ENCODE data around the gene ZDHHC1.

Gene ZDHHC1

DNA sequence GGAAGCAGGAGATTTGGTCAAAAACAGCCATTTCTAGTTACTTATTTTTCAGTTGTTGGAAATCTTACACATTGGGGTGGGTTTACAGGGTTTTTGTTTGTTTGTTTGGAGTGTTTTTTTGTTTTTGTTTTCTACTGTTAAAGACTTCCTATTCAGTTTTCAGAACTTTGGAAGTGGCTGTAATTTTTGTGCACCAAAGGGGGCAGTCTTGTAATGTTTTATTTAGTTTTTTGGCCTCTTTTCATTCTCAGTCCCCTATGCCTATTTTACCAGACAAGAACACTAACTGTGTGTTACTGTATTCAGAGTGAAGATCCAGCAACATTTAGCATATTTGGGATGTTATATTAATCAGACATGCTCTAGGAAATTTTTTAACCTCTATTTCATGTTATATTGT is 43.6 kb downstream of the ZDHHC1 start:
- no peaks in the 10 kb centered on the region for H3F3A ChIP-seq (ENCODE audit: low read depth)
- H3K4me2 ChIP-seq (ENCODE audit: low read depth, low read length, poor library complexity, severe bottlenecking): no peak overlapping the region
- H2AFZ ChIP-seq (ENCODE audit: low read length): peak overlapping the region; percentile 18; the same call in 1 of the 2 replicates
- TF ChIP-seq EZH2phosphoT487 (IDR thresholded peaks at IDR 0.05; ENCODE audit: borderline replicate concordance): no peak
- peak; percentile 67 for TF ChIP-seq CTCF (conservative IDR thresholded peaks at IDR 0.05; ENCODE audit: low read length)
- H3K9ac ChIP-seq (ENCODE audit: low read depth, low read length, poor library complexity, severe bottlenecking): no peak overlapping the region
- no peaks in the 10 kb centered on the region for H3K9me3 ChIP-seq (ENCODE audit: insufficient read depth, low read depth, low read length)
- no peaks in the 10 kb centered on the region for H3K9me2 ChIP-seq (replicated peaks; ENCODE audit: low read depth, low read length)
- no peaks in the 10 kb centered on the region for H3K36me3 ChIP-seq (ENCODE audit: insufficient read depth, low read length)
- H4K20me1 ChIP-seq (ENCODE audit: insufficient read depth, low read length, poor library complexity, severe bottlenecking): no peaks in the 10 kb centered on the region
- no peaks in the 10 kb centered on the region for H3K27me3 ChIP-seq (ENCODE audit: insufficient read depth, low read length, poor library complexity, severe bottlenecking)
- H3K79me2 ChIP-seq (ENCODE audit: insufficient read depth, low read length): no peaks in the 10 kb centered on the region
- H3K4me1 ChIP-seq (ENCODE audit: insufficient read depth, low read length, poor library complexity, severe bottlenecking): no peaks in the 10 kb centered on the region
- no peak overlapping the region for H3K4me3 ChIP-seq (ENCODE audit: low read length, poor library complexity, severe bottlenecking)

DNA sequence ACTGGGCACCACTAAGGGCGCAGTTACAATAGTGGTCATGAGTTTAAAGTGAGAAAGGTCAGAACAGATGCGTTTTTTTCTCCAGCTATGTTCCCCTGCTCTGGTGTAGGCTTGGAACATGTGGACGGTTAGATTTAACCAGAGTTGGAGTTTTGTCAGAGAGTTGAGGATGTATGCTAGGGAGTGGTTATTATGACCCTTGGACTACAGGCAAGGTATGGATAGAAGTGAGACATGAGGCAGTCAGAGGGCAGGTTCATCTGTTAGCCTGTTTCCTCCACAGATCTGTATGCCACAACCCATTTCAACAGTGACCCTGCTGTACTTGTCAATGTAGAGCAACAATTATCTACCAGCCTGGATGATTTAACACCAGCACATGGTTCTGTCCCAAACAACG is 45.6 kb downstream of the ZDHHC1 start:
- TF ChIP-seq EZH2phosphoT487 (IDR thresholded peaks at IDR 0.05; ENCODE audit: borderline replicate concordance) (no peak), CTCF (conservative IDR thresholded peaks at IDR 0.05; ENCODE audit: low read length) (no peak)

GRCh38 chr16:67364600-67365235 is 51.6 kb downstream of the ZDHHC1 start:
- Histone ChIP-seq H3K4me2 (ENCODE audit: low read depth, low read length, poor library complexity, severe bottlenecking) (no peak overlapping the region), H2AFZ (ENCODE audit: low read length) (peak overlapping the region; percentile 76), H3K27me3 (ENCODE audit: insufficient read depth, low read length, poor library complexity, severe bottlenecking) (no peaks in the 10 kb centered on the region), H3K4me3 (ENCODE audit: low read length, poor library complexity, severe bottlenecking) (no peak overlapping the region), H3K9ac (ENCODE audit: low read depth, low read length, poor library complexity, severe bottlenecking) (no peak overlapping the region), H3K4me1 (ENCODE audit: insufficient read depth, low read length, poor library complexity, severe bottlenecking) (peaks cover 9% of the 10 kb centered on the region), H3K9me3 (ENCODE audit: insufficient read depth, low read depth, low read length) (no peaks in the 10 kb centered on the region), H3K36me3 (ENCODE audit: insufficient read depth, low read length) (no peaks in the 10 kb centered on the region), H3F3A (ENCODE audit: low read depth) (no peaks in the 10 kb centered on the region; the same call in 1 of the 2 replicates), H3K79me2 (ENCODE audit: insufficient read depth, low read length) (no peaks in the 10 kb centered on the region), H4K20me1 (ENCODE audit: insufficient read depth, low read length, poor library complexity, severe bottlenecking) (no peaks in the 10 kb centered on the region), H3K9me2 (replicated peaks; ENCODE audit: low read depth, low read length) (no peaks in the 10 kb centered on the region)
- TF ChIP-seq EZH2phosphoT487 (IDR thresholded peaks at IDR 0.05; ENCODE audit: borderline replicate concordance) (no peak), CTCF (conservative IDR thresholded peaks at IDR 0.05; ENCODE audit: low read length) (no peak)

More for the DNA sequence above, 45.6 kb downstream of the ZDHHC1 start:
- no peak overlapping the region for H3K4me2 ChIP-seq (ENCODE audit: low read depth, low read length, poor library complexity, severe bottlenecking)
- H3K4me1 ChIP-seq (ENCODE audit: insufficient read depth, low read length, poor library complexity, severe bottlenecking): no peaks in the 10 kb centered on the region
- no peak overlapping the region for H2AFZ ChIP-seq (ENCODE audit: low read length)
- no peak overlapping the region for H3K4me3 ChIP-seq (ENCODE audit: low read length, poor library complexity, severe bottlenecking)
- H3K9ac ChIP-seq (ENCODE audit: low read depth, low read length, poor library complexity, severe bottlenecking): no peak overlapping the region
- no peaks in the 10 kb centered on the region for H3K9me2 ChIP-seq (replicated peaks; ENCODE audit: low read depth, low read length)
- H3K36me3 ChIP-seq (ENCODE audit: insufficient read depth, low read length): no peaks in the 10 kb centered on the region
- H3F3A ChIP-seq (ENCODE audit: low read depth): no peaks in the 10 kb centered on the region
- no peaks in the 10 kb centered on the region for H3K9me3 ChIP-seq (ENCODE audit: insufficient read depth, low read depth, low read length)
- H3K27me3 ChIP-seq (ENCODE audit: insufficient read depth, low read length, poor library complexity, severe bottlenecking): no peaks in the 10 kb centered on the region
- no peaks in the 10 kb centered on the region for H4K20me1 ChIP-seq (ENCODE audit: insufficient read depth, low read length, poor library complexity, severe bottlenecking)
- no peaks in the 10 kb centered on the region for H3K79me2 ChIP-seq (ENCODE audit: insufficient read depth, low read length)

Measured in Loucy (cell line).